Inflammatory macrophage (primary cell): ENCODE measurements around the gene RHEX.
"Not testable (repeated sequence)": the region's sequence is repeated elsewhere in the genome, so short reads cannot be mapped to it uniquely, and the experiment has no call there.

Experiments
- DNase-seq, 2 donors: peaks; one replicate each; pipeline ENCODE4 v3.0.0-alpha.2; 2020 to 2022
- total RNA-seq, 18 experiments: gene quantifications; one replicate each; lab custom pipeline; 2026; ENCODE audit warnings: mixed read lengths in 6 of 18, inconsistent platforms in 2 of 18; lab: John Stamatoyannopoulos, UW

Gene RHEX
- total RNA-seq, result 0 to 0.10 (median 0) reads per million in 18 experiments

DNA sequence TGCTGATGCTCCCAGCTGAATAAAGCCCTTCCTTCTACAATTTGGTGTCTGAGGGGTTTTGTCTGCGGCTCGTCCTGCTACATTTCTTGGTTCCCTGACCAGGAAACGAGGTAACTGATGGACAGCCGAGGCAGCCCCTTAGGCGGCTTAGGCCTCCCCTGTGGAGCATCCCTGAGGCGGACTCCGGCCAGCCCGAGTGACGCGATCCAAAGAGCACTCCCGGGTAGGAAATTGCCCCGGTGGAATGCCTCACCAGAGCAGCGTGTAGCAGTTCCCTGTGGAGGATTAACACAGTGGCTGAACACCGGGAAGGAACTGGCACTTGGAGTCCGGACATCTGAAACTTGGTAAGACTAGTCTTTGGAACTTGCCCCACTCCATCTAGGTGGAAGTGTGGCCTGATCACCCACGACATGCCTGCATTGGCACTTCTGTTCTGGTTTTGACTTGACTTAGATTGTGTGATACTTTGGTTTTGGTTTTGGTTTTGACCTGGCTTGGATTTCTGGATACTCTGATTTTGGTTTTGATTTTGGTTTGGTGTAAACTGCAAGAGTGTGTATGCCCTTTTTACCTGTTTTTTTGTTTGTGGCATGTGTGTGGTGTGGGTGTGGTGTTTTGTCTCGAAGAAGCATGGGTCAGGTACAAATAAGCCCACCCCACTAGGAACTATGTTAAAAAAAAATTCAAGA, at the start of gene RHEX:
Gene RHEX (plus strand): TSS at position 255 of the 692 bp plus-strand sequence. CDS start 44,656 bp downstream, outside the sequence.
- not testable (repeated sequence) for DNase-seq

DNA sequence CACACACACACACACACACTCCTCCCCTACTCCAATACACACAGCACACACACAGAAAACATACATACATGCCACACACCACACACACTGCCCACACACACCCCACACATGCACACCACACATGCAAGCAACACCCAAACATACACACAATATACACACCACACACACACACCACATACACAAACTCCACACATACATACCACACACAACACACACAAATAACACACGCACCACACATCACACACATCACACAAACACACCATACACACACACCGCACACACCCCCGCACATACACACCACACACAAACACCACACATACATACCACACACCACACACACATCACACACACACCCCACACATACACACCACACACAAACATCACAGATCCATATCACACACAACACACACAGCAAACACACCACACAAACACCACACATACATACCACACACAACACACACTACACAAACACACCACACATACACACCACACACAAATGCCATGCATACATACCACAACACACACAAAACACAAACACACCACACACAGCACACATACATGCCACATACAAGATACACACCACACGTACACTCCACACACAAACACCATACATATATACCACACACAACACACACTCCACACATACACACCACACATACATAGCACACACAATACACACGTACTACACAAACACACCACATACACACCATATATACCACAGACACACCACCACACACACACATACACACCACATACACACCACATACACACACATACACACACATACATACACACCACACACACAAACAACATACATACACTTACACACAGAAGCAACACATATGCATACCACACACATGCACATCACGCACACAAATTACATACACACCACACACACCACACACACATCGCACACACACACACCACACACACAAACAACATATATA, 48.8 kb upstream of the RHEX start:
- DNase-seq, result no peak

DNA sequence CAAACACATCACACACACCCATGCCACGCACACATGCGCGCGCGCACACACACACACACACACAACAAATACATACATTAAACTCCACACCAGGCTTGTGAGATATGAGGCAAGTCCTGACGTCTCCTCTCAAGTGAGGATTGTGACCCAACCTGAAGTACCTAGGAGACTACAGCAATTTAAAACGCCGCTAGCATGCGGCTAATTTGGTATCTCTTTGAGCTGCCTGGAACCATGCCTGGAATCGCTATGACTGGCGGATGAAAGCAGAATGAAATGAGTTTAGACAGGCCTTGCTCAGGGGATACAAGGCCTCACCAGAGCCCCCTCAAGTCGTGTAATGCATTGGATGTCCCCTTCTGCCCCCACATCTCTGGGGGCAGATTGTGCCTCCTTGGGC, 48.1 kb upstream of the RHEX start:
- no peak for DNase-seq

DNA sequence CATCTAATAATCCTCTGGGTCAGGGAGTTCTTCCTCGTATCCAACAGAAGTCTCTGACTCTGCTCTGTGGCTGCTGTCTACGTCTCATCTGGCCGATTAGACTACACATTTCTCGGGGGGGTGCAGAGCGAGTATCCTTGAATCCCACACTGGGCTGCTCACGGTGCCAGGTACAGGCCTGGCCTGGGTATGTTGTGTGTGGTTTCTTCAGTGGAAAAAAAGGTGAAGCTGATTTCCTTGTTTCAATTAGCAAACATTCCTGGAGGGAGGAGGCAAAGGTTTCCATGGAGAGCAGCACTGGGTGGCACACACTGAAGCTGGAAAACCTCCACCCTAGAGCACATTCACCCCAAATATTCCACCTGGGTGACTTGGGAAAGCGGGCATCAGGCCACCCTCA, 47.7 kb upstream of the RHEX start:
- DNase-seq, result no peak

GRCh38 chr1:206005778-206006180, 47.2 kb upstream of the RHEX start:
- DNase-seq, result peak; percentile 68 to 90

GRCh38 chr1:206006946-206007345, 46.0 kb upstream of the RHEX start:
- DNase-seq, result no peak

DNA sequence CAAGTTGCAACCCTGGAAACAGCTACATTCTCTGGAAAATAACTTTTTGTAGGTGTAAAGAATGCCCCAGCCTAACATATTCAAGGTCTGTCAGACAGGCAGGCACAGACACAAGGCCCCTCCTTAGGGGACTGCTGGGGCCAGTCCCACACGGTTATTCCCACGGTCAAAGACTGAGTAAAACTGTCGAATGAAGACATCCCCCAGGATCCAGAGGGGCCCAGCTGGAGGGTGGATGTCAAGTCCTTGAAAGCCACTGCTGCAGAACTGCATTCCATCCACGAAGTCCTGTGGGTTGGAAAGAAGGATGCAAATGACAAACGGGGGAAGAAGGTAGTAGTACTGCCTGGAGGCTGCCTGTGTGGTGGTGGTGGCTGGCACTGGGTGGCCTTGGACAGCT, 42.9 kb upstream of the RHEX start:
- DNase-seq, result no peak

- no peak for DNase-seq
Measured at GRCh38 chr1:206011057-206011456, 41.9 kb upstream of the RHEX start.

- DNase-seq, result peak; percentile 93 to 97
Measured at GRCh38 chr1:206012086-206012859, 40.7 kb upstream of the RHEX start.

GRCh38 chr1:206013026-206013795, 39.8 kb upstream of the RHEX start:
- DNase-seq, result no peak

DNA sequence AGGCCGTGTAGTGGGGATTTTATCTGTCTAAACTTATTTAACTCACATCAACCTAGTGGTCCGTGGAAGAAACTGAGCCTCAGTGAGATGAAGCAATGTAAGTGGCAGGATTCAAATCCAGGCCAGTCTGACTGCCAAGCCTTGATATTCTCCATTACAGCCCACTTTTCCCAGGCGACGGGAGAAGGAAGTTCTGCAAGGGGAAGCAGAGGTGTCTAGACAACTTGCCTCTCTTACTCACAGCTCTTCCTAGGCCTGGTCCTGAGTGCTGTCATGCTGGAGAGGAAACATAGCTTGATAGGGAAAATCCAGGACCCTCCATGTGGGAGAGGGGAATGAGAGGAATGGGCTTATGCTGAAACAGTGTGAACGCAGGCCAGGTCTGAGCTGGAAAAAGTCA, 38.4 kb upstream of the RHEX start:
- peak in 1 of 2 donors; percentile 27 for DNase-seq

DNA sequence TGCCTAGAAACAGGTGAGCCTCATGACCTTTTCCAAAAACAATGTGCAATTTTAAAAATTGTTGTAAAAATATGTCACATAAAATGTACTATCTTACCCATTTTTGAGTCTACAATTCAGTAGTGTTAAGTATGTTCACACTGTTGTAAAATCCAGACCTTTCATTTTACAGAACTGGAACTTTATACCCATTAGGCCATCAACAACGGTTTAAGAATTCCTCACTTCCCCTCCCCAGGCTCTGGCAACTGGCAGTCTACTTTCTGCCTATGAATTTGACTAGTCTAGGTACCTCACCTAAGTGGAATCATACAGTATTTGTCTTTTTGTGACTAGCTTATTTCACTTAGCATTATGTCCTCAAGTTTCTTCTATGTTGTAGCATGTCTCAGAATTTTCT, 37.9 kb upstream of the RHEX start:
- peak in 1 of 2 donors; percentile 31 for DNase-seq

- DNase-seq, result no peak
Measured at GRCh38 chr1:206020393-206021007, 32.5 kb upstream of the RHEX start.

- DNase-seq, result no peak
Measured at GRCh38 chr1:206021008-206021625, 31.9 kb upstream of the RHEX start.

- DNase-seq, result no peak
Measured at GRCh38 chr1:206021626-206022365, 31.2 kb upstream of the RHEX start.

DNA sequence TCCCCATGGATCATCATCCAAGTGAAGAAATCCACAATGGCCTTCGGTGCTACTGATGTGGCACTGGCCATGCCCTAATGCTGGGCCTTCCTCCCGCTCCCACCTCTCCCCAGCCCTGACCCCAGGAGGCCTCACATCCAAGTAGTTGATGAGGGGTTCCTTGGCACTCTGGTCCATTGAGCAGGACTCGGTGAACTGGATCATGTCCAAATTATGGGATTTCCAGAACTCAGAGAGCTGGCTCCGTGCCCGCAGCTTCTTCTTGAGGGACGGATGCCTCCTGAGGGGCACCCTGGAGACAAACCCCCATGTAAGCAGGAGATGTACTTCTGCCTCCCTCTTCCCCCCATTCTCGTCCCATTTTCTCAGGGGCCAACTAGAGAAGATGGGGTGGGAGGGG, 30.2 kb upstream of the RHEX start:
- no peak for DNase-seq

DNA sequence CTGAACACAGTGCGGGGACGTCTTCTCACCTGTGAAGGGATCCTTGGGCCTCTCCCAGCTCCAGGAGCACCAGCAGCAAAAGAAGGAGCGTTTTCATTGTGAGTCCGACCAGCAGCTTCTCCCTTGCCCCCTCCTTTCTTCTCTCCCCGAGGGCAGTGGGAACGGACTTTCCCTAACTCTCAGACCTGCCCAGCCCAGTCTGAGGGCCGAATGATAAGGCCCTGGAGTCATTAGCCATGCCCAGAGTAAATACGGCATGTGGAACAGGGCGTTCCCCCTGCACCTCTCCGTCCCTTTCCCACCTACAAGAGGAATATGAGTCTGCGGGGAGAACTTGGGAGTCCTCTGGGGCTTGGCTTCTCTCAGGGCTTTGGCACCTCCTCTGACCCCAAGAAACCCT, 29.3 kb upstream of the RHEX start, which contains the start of gene CTSE:
Gene CTSE (minus strand): TSS at position 201 of the 400 bp plus-strand sequence. CDS start 104 bp downstream, at position 97.
- DNase-seq, result no peak

GRCh38 chr1:206025283-206025820, 27.6 kb upstream of the RHEX start:
- no peak for DNase-seq

- DNase-seq, result no peak
Measured at GRCh38 chr1:206029484-206029883, 23.5 kb upstream of the RHEX start.

- DNase-seq, result no peak
Measured at GRCh38 chr1:206030191-206030590, 22.8 kb upstream of the RHEX start.
